NCI-H146 treated with DMSO at 0.1 percent for 48 hours (cell line): ENCODE measurements around the gene TTC39A.
"Not testable (repeated sequence)": the region's sequence is repeated elsewhere in the genome, so short reads cannot be mapped to it uniquely, and the experiment has no call there.

Experiments
- DNase-seq: peaks from one replicate; lab custom pipeline; 2025; ENCODE audit not compliant: unreplicated experiment; lab: John Stamatoyannopoulos, UW

The TTC39A gene

GRCh38 chr1:51268634-51269033 is 61.7 kb downstream of the TTC39A start:
- DNase-seq, result no peak

GRCh38 chr1:51266791-51267190 is 63.6 kb downstream of the TTC39A start:
- DNase-seq, result no peak

- no peak for DNase-seq
Observed at GRCh38 chr1:51266181-51266580, 64.2 kb downstream of the TTC39A start.

GRCh38 chr1:51265618-51266017 is 64.7 kb downstream of the TTC39A start:
- DNase-seq, result no peak

GRCh38 chr1:51264451-51264850 is 65.9 kb downstream of the TTC39A start:
- no peak for DNase-seq

GRCh38 chr1:51263147-51263877 is 67.0 kb downstream of the TTC39A start:
- no peak for DNase-seq

- DNase-seq, result no peak
Observed at GRCh38 chr1:51255331-51255730, 75.0 kb downstream of the TTC39A start.

- DNase-seq, result no peak
Observed at GRCh38 chr1:51253691-51254090, 76.7 kb downstream of the TTC39A start.

- no peak for DNase-seq
Observed at GRCh38 chr1:51252366-51252765, 78.0 kb downstream of the TTC39A start.

- DNase-seq, result not testable (repeated sequence)
Observed at GRCh38 chr1:51251165-51251564, 79.2 kb downstream of the TTC39A start.

GRCh38 chr1:51250729-51251128 is 79.6 kb downstream of the TTC39A start:
- DNase-seq, result not testable (repeated sequence)

GRCh38 chr1:51249445-51249844 is 80.9 kb downstream of the TTC39A start:
- DNase-seq, result no peak

- DNase-seq, result no peak
Observed at GRCh38 chr1:51247499-51247898, 82.9 kb downstream of the TTC39A start.

GRCh38 chr1:51247022-51247421 is 83.3 kb downstream of the TTC39A start:
- no peak for DNase-seq

- DNase-seq, result no peak
Observed at GRCh38 chr1:51242546-51242945, 87.8 kb downstream of the TTC39A start.

- no peak for DNase-seq
Observed at GRCh38 chr1:51241119-51241518, 89.2 kb downstream of the TTC39A start.

GRCh38 chr1:51240084-51240483 is 90.3 kb downstream of the TTC39A start:
- DNase-seq, result no peak

GRCh38 chr1:51238034-51238403 is 92.3 kb downstream of the TTC39A start:
- DNase-seq, result no peak

GRCh38 chr1:51237351-51238033 is 92.9 kb downstream of the TTC39A start:
- no peak for DNase-seq
